ENCODE data around the gene SSBP3. TPM values are rescaled to one million over a fixed set of nuclear protein-coding genes. Genes with fewer than 3 reads are reported as not detected.

Gene SSBP3
- total and polyA plus RNA-seq, 8 donors = 33.0 to 129 (median 112) TPM

DNA sequence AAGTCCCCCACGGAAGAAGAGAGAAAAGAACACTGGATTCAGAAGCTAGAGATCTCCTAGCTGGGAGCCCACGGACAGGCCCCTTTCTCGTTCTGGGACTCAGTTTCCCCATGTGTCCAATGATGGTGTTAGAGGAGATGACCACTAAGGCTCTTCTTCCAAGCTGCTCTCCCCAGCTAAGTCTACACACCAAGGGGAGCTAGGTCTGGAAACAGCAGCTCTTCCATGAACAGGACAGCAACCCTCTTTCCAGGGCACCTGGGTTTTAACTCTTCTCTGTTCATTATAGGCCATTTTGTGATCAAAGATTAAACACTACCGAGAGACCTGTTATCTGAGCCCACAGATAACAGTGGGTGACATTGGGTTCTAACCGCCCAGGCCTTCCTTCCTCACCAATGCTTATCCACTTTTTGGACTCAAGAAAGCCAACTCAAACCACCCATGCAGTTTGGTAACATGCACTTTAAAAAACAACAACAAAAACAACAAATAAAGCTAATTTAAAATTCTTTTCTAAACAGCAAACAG lies 120.3 kb downstream of the SSBP3 start:
- ATAC-seq (no peak), DNase-seq (no peak)
- H3K27ac ChIP-seq = no peak overlapping the region
- H3K9me3 ChIP-seq = no peaks in the 10 kb centered on the region
- no peak overlapping the region for H3K4me3 ChIP-seq
- no peaks in the 10 kb centered on the region for H3K27me3 ChIP-seq
- TF ChIP-seq, protein P1, sequence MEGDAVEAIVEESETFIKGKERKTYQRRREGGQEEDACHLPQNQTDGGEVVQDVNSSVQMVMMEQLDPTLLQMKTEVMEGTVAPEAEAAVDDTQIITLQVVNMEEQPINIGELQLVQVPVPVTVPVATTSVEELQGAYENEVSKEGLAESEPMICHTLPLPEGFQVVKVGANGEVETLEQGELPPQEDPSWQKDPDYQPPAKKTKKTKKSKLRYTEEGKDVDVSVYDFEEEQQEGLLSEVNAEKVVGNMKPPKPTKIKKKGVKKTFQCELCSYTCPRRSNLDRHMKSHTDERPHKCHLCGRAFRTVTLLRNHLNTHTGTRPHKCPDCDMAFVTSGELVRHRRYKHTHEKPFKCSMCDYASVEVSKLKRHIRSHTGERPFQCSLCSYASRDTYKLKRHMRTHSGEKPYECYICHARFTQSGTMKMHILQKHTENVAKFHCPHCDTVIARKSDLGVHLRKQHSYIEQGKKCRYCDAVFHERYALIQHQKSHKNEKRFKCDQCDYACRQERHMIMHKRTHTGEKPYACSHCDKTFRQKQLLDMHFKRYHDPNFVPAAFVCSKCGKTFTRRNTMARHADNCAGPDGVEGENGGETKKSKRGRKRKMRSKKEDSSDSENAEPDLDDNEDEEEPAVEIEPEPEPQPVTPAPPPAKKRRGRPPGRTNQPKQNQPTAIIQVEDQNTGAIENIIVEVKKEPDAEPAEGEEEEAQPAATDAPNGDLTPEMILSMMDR (IDR thresholded peaks at IDR 0.05) = no peak
- intact Hi-C loops (cut with DNase I) = no loop called here
- H3K4me1 ChIP-seq = peaks cover 28 to 49% of the 10 kb centered on the region in 2 donors
- no peaks in the 10 kb centered on the region for H3K36me3 ChIP-seq

DNA sequence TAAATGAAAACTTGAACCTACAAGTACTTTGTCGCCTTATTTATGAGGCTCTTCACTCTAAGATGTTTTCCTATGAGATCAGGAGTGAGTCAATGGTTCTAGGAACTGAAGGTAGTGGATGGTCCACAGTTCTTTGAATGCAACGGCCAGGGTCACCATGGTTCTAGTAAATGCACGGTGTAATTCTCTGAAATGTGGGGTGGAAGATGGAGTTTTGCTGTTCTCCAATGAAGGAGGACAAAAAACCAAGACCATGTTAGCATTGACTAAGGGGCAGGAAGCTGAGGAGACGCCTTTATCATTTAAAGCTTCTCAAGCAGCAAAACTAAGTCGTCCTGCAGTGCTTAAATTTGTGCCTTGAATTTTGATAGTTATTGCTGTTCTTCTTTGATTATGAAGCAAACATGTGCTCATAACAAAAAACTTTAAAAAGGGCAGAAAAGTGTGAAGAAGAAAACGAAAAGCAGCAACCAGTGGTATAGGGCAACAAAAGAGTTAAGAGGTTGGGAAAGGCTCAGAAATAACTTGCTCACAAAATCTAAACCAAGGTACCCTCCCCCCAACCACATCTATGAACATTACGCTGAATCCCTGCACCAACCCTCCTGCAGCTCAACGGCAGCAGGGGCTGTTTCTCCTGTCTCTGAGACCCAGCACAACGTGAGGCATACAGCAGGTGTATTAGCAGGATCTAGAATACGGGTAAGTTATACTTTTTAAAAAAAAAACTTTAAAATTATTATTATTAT lies 121.2 kb downstream of the SSBP3 start:
- H3K4me3 ChIP-seq = no peak overlapping the region
- H3K9me3 ChIP-seq = no peaks in the 10 kb centered on the region
- TF ChIP-seq, protein P1 (IDR thresholded peaks at IDR 0.05) = no peak
- DNase-seq (no peak), ATAC-seq (no peak)
- peaks cover 20 to 40% of the 10 kb centered on the region in 2 donors for H3K4me1 ChIP-seq
- H3K27me3 ChIP-seq = no peaks in the 10 kb centered on the region
- intact Hi-C loops (cut with DNase I) = no loop called here
- no peak overlapping the region for H3K27ac ChIP-seq
- peaks cover 0 to 7% of the 10 kb centered on the region in 2 donors for H3K36me3 ChIP-seq

DNA sequence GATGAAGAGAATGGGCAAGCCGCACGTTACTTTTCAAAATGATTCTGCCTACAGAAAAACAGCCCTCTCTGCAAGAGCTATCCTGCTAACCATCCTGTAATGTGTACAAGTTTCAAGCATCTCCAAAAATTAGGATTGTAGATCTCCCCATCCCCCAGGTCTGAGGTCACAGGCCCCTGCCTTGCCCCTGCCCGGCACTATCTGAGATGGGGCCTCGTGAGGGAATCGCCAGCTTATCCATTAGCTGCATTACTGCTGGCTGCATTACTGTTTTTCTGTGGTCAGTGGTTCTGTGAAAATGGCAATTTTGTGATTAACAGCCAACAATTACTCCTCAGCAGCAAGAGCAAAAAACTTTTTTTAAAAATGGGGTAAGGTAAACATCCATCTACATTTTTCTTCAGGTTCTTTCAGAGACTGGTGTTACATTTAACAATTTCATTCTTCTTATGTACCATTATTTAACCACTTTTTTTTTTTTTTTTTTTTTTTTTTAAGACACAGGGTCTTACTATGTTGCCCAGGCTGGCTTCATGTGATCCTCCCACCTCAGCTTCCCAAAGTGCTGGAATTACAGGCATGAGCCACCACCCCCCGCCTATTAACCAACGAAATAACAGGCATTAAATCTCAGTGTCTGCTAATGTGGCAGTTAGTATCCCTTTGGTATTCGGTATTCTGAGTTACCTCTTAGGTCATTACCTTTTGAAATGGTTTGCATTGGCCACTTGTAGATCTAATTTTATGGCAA lies 122.4 kb downstream of the SSBP3 start:
- intact Hi-C loops (cut with DNase I) = no loop called here
- ATAC-seq (no peak), DNase-seq (no peak)
- peaks cover 0 to 8% of the 10 kb centered on the region in 2 donors for H3K36me3 ChIP-seq
- no peak overlapping the region for H3K27ac ChIP-seq
- TF ChIP-seq, protein P1 (IDR thresholded peaks at IDR 0.05) = no peak
- H3K9me3 ChIP-seq = no peaks in the 10 kb centered on the region
- no peaks in the 10 kb centered on the region for H3K27me3 ChIP-seq
- H3K4me3 ChIP-seq = no peak overlapping the region
- H3K4me1 ChIP-seq = peaks cover 14 to 38% of the 10 kb centered on the region in 2 donors

DNA sequence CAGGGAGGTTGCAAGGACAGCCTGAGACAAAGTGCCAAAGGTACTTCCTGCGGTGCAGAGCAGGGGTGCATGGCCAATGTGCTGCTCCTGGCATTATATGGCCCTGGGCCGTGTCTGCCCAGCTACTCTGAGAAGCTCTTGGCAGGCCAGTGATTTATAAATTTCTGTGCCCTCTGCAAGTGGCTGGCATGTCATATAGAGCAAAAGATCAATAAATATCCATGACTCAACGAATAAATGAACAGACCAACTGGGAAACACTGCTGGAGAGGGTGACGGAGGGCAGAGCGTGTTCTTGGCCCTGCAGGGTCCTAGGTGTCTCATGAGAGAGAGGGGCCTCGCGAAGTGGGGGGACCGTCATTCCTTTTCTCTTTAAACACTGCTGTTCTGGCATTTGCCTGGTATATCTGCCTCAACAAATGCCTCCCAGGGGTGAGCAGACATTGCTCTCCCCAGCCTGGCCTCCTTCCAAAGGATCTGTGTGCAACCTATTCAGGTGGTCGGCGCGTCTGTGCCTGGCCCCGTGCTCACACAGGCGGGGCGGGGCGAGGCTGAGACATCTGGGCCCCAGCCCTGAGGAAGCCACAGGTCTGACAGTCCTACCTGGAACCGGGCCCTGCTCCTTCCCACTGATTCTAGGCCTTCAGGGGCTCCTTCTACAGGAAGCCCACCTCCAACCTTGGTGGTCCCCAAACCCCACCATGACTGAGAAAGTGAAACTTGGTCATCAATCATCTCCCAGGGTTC lies 123.9 kb downstream of the SSBP3 start:
- Histone ChIP-seq H3K9me3 (no peaks in the 10 kb centered on the region), H3K4me1 (peaks cover 22 to 44% of the 10 kb centered on the region in 2 donors), H3K4me3 (no peak overlapping the region), H3K36me3 (peaks cover 0 to 8% of the 10 kb centered on the region in 2 donors), H3K27ac (no peak overlapping the region), H3K27me3 (no peaks in the 10 kb centered on the region)
- ATAC-seq (no peak), DNase-seq (no peak)
- intact Hi-C loops (cut with DNase I) = no loop called here
- TF ChIP-seq, protein P1 (IDR thresholded peaks at IDR 0.05) = no peak
